ENCODE data around the gene ADTRP. TPM values are rescaled to one million over a fixed set of nuclear protein-coding genes. Genes with fewer than 3 reads are reported as not detected.

Gene ADTRP
- total and polyA plus RNA-seq, 2 donors (not counting 1 experiment from before 2014, with no cell fraction given): 0.23 to 1.7 TPM

DNA sequence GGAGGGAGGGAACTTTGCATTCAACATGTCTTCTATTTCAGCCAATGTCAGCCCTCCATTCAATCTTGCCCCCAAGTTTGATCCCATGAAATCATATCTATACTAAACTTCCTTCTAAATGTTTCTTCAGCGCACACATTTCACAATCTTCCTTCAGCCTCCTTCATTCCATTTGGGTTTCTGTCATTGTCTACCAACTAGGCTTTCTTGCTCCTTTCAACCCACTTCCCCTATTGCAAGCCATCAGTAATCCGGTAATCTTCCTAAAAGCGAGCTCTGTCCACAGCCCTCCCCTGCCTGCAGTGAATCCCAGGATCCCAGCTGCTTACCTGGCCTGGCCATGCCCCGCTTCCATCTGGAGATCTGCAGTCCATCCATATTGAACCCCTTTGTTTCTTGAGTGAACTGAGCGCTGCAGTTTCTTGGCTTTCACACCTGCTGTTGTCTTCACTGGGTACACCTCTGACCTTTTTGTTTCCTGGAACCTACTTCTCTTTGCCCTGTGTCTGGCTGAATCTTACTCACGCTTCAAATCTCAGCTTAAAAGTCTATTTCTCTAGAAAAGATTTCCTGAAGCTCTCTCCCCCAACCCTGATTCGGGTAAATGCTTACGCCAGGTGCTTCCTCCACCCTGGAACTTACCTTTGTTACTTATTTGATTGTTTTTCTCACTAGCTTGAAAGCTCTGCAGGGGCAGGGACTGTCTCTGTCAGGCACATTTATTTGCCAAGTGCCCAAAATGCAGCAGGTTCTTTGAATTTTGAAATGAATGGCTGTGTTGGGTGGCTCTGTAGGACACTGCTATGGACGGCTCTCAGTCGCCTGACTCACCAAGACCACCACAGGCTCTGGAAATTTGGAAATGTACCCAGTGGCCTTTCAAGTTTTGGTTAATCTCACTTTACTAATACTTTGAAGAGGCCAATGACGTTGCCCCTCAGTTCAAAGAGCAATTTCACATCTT is 50.3 kb downstream of the ADTRP start:
- no peak overlapping the region for H3K4me2 ChIP-seq (ENCODE audit: extremely low read depth, insufficient read depth, low read length)
- H3K27ac ChIP-seq (ENCODE audit: insufficient read depth, low read length): no peak overlapping the region
- no peaks in the 10 kb centered on the region for H3K36me3 ChIP-seq (ENCODE audit: control insufficient read depth, insufficient read depth, low read length)
- no peak overlapping the region for H2AFZ ChIP-seq (ENCODE audit: low read length)
- no peak overlapping the region for H3K4me3 ChIP-seq (replicated peaks in 1 of 4; ENCODE audit: control extremely low read depth in 1 of 4, insufficient read depth in 1 of 4, low read depth in 3 of 4, low read length in 4 of 4)
- no peaks in the 10 kb centered on the region for H3K27me3 ChIP-seq (ENCODE audit: control insufficient read depth, insufficient read depth, low read length)
- no peak for TF ChIP-seq EZH2 (IDR thresholded peaks at IDR 0.05; ENCODE audit: low read length, missing control alignments)
- DNase-seq (ENCODE audit: low read depth in 2 of 2): no peak
- H3K9ac ChIP-seq (ENCODE audit: insufficient read depth, low read length): no peak overlapping the region
- H3K79me2 ChIP-seq (ENCODE audit: control insufficient read depth, insufficient read depth, low read length): no peaks in the 10 kb centered on the region
- no peaks in the 10 kb centered on the region for H3K4me1 ChIP-seq (ENCODE audit: control insufficient read depth, extremely low read depth, insufficient read depth, low read length)
- no peaks in the 10 kb centered on the region for H3K9me3 ChIP-seq (ENCODE audit: control insufficient read depth, insufficient read depth, low read depth, low read length)
- H4K20me1 ChIP-seq (ENCODE audit: control insufficient read depth, extremely low read depth, insufficient read depth, low read length): no peaks in the 10 kb centered on the region

DNA sequence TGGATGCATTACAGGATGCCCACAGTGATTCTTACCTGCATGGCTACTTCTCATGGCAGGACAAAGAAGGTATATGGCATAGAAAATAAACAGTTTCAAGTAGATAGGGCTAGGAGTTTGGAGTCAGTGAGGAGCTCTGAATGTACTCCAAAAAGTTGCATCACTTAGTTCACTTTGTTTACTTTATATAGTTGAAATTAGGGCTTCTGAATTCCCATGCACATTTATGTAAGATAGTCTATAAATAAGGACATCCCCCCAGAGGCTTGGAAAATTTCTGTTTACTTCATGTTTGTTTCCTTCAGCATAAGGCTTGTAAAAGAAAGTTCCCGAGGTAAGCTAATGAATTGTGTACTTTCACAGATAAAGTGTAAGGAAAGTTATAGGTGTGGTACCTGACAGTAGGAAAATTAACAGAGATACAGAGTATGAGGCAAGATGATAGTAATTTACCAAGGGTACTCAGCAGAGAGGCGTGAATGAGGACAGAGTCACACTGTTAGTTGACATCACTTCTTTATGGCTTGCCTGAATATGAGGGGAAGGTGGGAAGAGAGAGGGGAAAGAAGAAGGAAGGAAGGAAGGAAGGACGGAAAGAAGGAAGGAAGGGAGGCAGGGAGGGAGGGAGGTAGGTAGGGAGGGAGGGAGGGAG is 51.1 kb downstream of the ADTRP start:
- no peak overlapping the region for H3K27ac ChIP-seq (ENCODE audit: insufficient read depth, low read length)
- no peaks in the 10 kb centered on the region for H3K27me3 ChIP-seq (ENCODE audit: control insufficient read depth, insufficient read depth, low read length)
- no peaks in the 10 kb centered on the region for H3K9me3 ChIP-seq (ENCODE audit: control insufficient read depth, insufficient read depth, low read depth, low read length)
- no peak overlapping the region for H3K4me2 ChIP-seq (ENCODE audit: extremely low read depth, insufficient read depth, low read length)
- peak in 1 of 2 donors; percentile 41 for DNase-seq (ENCODE audit: low read depth in 2 of 2)
- H4K20me1 ChIP-seq (ENCODE audit: control insufficient read depth, extremely low read depth, insufficient read depth, low read length): no peaks in the 10 kb centered on the region
- H3K9ac ChIP-seq (ENCODE audit: insufficient read depth, low read length): no peak overlapping the region
- no peak overlapping the region for H3K4me3 ChIP-seq (replicated peaks in 1 of 4; ENCODE audit: control extremely low read depth in 1 of 4, insufficient read depth in 1 of 4, low read depth in 3 of 4, low read length in 4 of 4)
- TF ChIP-seq, protein P1, sequence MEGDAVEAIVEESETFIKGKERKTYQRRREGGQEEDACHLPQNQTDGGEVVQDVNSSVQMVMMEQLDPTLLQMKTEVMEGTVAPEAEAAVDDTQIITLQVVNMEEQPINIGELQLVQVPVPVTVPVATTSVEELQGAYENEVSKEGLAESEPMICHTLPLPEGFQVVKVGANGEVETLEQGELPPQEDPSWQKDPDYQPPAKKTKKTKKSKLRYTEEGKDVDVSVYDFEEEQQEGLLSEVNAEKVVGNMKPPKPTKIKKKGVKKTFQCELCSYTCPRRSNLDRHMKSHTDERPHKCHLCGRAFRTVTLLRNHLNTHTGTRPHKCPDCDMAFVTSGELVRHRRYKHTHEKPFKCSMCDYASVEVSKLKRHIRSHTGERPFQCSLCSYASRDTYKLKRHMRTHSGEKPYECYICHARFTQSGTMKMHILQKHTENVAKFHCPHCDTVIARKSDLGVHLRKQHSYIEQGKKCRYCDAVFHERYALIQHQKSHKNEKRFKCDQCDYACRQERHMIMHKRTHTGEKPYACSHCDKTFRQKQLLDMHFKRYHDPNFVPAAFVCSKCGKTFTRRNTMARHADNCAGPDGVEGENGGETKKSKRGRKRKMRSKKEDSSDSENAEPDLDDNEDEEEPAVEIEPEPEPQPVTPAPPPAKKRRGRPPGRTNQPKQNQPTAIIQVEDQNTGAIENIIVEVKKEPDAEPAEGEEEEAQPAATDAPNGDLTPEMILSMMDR (conservative IDR thresholded peaks at IDR 0.05 in 1 of 2, IDR thresholded peaks at IDR 0.05 in 1 of 2; ENCODE audit: low read depth in 1 of 2, low read length in 2 of 2): no peak
- no peak for TF ChIP-seq EZH2 (IDR thresholded peaks at IDR 0.05; ENCODE audit: low read length, missing control alignments)
- H3K4me1 ChIP-seq (ENCODE audit: control insufficient read depth, extremely low read depth, insufficient read depth, low read length): no peaks in the 10 kb centered on the region
- no peaks in the 10 kb centered on the region for H3K36me3 ChIP-seq (ENCODE audit: control insufficient read depth, insufficient read depth, low read length)
- H2AFZ ChIP-seq (ENCODE audit: low read length): no peak overlapping the region
- no peaks in the 10 kb centered on the region for H3K79me2 ChIP-seq (ENCODE audit: control insufficient read depth, insufficient read depth, low read length)

- no peak overlapping the region for H3K4me2 ChIP-seq (ENCODE audit: extremely low read depth, insufficient read depth, low read length)
- H3K79me2 ChIP-seq (ENCODE audit: control insufficient read depth, insufficient read depth, low read length): no peaks in the 10 kb centered on the region
- TF ChIP-seq, protein P1 (conservative IDR thresholded peaks at IDR 0.05 in 1 of 2, IDR thresholded peaks at IDR 0.05 in 1 of 2; ENCODE audit: low read depth in 1 of 2, low read length in 2 of 2): no peak
- TF ChIP-seq EZH2 (IDR thresholded peaks at IDR 0.05; ENCODE audit: low read length, missing control alignments): no peak
Measured at GRCh38 chr6:11724286-11724685, 54.3 kb downstream of the ADTRP start.

More at GRCh38 chr6:11724286-11724685, 54.3 kb downstream of the ADTRP start:
- Histone ChIP-seq H3K4me3 (replicated peaks in 1 of 4; ENCODE audit: control extremely low read depth in 1 of 4, insufficient read depth in 1 of 4, low read depth in 3 of 4, low read length in 4 of 4) (no peak overlapping the region), H3K9ac (ENCODE audit: insufficient read depth, low read length) (no peak overlapping the region), H3K27me3 (ENCODE audit: control insufficient read depth, insufficient read depth, low read length) (no peaks in the 10 kb centered on the region), H4K20me1 (ENCODE audit: control insufficient read depth, extremely low read depth, insufficient read depth, low read length) (no peaks in the 10 kb centered on the region), H3K36me3 (ENCODE audit: control insufficient read depth, insufficient read depth, low read length) (no peaks in the 10 kb centered on the region), H3K9me3 (ENCODE audit: control insufficient read depth, insufficient read depth, low read depth, low read length) (no peaks in the 10 kb centered on the region), H3K27ac (ENCODE audit: insufficient read depth, low read length) (no peak overlapping the region), H3K4me1 (ENCODE audit: control insufficient read depth, extremely low read depth, insufficient read depth, low read length) (no peaks in the 10 kb centered on the region), H2AFZ (ENCODE audit: low read length) (no peak overlapping the region)
- DNase-seq (ENCODE audit: low read depth in 2 of 2): no peak
